Measurements from ENCODE around the gene CCDC192.
A peak's percentile ranks its signal among the peaks of the same experiment; 100 is the strongest.
"Not testable (repeated sequence)": the region's sequence is repeated elsewhere in the genome, so short reads cannot be mapped to it uniquely, and the experiment has no call there.

Gene CCDC192

DNA sequence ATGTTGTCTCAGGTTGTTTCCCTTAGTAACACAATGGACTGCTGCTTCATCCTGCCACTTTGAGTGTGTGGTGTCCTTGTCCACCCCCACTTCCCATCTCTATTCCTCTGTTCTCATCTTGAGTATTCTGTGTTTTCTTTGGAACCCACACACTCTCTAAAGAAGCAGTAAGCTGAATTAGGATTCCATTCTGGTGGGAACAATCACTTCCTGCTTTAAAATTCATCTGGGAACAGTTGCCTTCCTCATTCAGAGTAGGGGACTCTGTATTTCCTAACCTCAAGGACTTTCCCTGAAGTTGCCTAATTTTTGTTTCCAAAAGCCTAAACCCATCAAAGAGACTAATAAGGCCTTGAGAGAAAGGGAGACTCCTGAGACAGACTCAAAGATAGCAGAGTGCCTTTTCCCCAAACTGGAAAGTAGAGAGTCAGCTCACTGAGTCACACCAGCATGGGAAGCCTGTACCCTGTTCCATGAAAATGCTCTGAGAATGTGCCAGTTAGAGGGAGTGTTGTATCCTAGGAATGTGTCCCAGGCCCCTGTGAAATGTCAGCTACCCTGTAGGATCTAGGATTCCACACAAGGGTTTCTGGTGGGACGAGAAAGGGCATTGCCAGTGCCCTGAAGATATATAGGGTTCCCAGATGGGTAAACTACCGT, 63.6 kb downstream of the CCDC192 start:
- DNase-seq (ENCODE audit: low spot score): no peak

DNA sequence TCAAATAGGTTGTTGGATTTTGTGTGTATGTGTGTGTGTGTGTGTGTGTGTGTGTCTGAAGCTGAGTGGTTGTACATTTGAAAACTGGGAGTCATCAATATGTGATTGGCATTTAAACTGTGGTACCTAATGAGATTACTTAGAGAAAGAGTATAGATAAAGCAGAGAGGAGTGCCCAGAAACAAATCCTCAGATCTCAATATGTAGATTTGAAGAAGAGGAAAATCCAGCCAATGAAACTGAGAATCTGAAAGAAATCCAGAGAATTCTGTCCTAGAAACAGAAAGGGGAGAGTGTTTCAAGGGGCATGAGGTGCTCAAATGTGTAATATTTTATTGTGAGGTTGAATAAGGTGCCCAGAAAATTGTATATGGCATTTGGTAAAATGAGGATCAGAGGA, 66.2 kb downstream of the CCDC192 start:
- DNase-seq (ENCODE audit: low spot score): no peak

DNA sequence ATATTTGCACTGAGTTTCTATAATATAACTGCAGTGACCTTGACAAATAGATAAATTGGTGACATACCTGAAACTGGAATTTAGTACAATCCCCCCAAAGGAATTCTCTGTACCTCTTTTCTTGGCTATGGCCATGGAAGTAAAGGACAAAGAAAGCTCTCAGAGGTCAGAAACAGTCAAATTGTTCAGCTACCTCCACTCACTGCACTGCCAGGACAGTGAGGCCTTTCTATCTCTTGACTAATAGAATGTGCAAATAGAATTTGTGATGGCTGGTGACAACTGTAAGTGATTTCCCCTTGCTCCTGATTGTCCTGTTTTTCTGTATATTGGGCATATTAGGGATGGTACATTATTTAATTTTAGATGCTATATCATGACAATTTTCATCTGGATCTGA, 67.1 kb downstream of the CCDC192 start:
- no peak for DNase-seq (ENCODE audit: low spot score)

DNA sequence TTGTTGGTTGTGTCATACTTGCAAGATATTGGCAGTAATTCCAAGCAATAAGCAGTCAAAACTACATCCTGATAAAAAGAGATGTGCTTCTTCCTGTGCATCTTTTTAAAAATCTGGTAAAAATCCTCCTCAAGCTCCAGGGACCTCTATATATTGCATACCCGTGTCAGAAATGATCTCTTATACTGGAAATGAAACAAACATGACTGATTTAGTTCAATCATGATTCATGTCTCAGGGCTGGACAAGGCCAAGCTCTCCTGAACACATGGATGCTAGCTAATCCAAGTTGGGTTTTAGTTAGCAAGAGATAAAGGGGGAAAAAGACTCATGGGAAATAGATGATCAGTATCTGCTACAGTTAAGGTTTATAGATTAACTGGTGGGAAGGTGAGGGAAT, 69.3 kb downstream of the CCDC192 start:
- DNase-seq (ENCODE audit: low spot score): no peak

DNA sequence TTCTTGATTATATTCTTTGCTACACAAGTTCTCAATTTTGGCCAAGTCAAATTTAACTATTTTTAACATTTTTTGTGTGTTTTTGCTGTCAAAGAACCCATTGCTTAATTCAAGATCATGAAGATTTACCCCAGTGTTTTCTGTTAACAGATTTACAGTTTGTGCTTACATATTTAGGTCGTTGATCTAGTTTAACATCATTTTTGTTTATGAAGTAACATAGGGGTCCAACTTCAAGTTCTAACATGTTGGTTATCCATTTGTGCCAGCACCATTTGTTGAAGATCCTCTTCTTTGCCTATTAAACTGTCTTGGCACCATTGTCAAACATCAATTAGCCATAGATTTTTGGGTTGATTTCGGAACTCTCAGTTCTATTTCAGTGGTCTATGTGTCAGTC, 71.0 kb downstream of the CCDC192 start:
- no peak for DNase-seq (ENCODE audit: low spot score)

DNA sequence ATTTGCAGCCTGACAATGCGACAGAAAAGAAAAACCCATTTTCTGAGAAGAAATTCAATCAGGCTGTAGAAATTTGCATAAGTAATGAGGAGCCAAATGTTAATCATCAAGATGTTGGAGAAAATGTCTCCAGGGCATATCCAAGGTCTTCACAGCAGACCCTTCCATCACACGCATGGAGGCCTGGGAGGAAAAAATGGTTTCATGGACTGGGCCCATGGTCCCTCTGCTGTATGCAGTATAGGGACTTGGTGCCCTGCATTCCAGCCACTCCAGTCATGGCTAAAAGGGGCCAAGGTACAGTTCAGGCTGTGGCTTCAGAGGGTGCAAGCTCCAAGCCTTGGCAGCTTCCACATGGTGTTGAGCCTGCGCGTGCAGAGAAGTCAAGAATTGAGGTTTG, 73.3 kb downstream of the CCDC192 start:
- DNase-seq (ENCODE audit: low spot score): no peak

DNA sequence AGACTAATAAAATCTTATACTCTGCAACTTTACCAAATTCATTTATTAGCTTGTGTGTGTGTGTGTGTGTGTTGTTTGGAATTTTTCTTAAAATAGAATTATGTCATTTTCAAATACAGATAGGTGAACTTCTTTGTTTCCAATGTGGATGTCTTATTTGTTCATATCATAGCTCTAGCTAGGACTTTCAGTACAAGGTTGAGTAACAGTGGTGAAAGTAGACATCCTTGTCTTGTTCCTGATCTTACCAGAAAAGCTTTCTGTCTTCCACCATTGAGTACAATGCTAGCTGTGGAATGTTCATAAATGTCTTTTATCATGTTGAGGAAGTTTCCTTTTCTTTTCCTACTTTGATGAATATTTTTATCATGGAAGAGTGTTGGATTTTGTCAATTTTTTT, 74.8 kb downstream of the CCDC192 start:
- no peak for DNase-seq (ENCODE audit: low spot score)

DNA sequence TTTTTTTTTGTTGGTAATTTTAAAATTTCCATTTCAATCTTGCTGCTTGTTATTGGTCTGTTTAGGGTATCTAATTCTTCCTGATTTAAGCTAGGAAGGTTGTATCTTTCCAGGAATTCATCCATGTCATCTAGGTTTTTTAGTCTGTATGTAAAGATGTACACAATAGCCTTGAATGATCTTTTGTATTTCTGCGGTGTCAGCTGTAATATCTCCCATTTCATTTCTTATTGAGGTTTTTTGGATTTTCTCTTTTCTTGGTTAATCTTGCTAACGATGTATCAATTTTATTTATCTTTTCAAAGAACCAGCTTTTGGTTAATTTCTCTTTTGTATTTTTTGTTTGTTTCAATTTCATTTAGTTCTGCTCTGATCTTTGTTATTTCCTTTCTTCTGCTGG, 79.3 kb downstream of the CCDC192 start:
- DNase-seq (ENCODE audit: low spot score): not testable (repeated sequence)

DNA sequence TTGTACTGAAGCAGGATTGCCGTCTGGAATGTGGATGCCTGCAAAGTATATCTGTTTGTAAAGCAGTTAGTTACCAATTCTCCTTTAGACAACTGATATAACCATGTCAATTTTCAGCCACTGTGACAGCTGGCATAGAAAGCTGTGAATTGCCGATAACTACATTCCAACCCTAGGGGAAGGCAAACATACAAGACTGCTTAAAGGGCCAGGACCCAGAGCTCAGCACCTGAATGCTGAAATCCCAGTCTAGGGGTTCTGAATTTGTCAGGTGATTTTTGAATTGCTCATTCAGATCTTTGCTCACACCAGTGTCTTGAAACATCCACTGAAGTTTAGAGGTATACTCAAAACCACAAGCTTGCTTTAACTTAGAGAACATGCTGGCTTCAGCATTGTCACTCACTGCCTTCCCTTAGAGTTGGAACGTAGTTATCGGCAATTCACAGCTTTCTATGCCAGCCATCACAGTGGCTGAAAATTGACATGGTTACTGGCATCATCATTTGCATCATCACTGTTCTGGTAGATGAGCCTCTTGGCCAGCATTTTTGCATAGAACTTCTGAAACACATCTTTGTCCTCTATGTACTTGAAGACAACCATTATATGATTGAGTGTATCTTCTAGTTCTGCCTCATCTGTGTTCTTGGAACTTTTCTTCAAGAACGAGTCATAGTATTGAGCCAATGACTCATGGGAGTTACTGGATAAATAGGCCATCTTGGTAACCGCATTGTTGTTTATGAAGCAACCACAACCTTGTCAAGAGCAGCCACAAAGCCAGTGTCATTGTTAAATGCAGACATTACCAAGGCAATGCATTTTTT, 82.1 kb downstream of the CCDC192 start:
- DNase-seq (ENCODE audit: low spot score): peak; percentile 12

DNA sequence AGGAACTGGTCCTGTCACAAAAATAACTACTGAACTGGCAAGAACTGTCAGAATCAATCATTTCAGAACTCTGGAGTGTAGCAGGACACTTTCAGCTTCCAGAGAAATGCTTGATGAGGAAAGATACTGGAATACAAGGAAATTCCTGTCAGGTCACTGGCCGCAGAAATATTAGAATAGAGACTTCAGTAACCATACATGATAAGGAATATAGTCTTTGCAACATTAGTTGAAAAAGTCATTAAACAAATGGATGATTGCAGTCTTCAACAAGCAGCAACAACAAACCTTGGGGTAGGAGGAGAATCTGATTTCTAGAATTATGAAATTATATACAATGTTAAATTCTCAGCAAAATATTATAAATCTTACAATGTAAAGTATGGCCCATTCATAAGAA, 88.2 kb downstream of the CCDC192 start:
- DNase-seq (ENCODE audit: low spot score): no peak

DNA sequence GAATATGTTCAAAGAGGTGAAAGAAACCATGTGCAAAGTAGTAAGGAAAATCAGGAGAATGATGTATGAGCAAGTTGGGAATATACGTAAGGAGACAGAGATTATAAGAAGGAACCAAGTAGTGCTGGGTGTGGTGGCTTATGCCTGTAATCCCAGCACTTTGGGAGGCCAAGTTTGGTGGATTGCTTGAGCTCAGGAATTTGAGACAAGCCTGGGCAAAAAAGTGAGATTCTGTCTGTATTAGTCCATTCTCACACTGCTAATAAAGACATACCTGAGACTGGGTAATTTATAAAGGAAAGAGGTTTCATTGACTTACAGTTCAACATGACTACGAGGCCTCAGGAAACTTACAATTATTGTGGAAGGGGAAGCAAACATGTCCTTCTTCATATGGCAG, 88.7 kb downstream of the CCDC192 start:
- DNase-seq (ENCODE audit: low spot score): not testable (repeated sequence)

DNA sequence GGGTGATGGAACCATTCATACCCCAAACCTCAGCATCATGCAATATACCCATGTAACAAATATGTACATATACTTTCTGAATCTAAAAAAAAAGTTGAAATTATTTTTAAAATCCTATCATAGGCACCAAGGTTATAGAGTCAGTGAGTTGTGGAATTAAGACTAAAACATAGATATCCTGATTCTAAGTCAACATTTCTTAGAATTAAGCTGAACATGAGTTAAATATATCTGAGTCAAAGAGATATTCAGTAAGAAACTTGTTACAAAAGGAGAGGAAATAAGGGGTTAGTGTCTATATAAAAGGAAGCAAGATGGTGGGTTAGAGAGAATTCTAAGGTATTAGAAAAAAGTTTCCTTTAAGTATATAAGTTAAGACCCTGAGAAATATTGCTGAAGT, 89.9 kb downstream of the CCDC192 start:
- DNase-seq (ENCODE audit: low spot score): no peak

DNA sequence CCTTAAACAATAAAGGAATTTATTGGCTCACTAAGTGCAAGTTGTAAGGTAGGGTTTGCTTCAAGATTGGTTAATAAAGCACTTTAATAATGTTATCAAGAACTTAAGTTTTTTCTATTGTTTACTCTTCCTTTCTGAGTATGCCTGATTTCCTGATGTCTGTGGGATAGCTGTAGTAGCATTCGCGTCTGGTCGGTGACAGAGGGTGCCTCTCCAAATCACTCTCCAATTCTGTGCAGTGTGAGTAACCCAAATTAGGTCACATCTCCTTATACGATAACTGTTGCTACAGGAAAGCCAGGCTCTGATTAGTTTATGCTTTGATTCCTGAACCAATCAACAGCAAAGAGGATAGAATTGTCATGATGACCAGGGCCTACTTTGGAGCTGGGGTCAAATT, 90.7 kb downstream of the CCDC192 start:
- no peak for DNase-seq (ENCODE audit: low spot score)

DNA sequence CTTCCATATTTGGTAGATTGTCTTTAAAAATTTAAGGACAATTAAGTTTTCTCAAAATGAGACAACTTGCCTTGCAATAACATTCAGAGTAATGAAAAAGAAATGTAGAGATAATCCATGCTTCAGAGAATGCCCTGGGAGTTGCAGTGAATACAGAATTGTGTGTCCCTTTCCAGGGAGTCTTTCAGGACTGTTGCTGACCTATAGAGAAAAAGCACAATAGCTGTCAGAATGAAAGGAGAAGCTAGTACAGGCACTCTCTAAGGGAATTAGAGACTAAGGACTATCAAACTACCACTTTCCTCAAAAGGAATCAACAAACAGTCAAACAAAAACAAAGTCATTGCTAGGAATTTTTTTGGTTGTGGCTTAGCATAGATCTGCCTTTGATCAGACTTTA, 93.0 kb downstream of the CCDC192 start:
- DNase-seq (ENCODE audit: low spot score): no peak

DNA sequence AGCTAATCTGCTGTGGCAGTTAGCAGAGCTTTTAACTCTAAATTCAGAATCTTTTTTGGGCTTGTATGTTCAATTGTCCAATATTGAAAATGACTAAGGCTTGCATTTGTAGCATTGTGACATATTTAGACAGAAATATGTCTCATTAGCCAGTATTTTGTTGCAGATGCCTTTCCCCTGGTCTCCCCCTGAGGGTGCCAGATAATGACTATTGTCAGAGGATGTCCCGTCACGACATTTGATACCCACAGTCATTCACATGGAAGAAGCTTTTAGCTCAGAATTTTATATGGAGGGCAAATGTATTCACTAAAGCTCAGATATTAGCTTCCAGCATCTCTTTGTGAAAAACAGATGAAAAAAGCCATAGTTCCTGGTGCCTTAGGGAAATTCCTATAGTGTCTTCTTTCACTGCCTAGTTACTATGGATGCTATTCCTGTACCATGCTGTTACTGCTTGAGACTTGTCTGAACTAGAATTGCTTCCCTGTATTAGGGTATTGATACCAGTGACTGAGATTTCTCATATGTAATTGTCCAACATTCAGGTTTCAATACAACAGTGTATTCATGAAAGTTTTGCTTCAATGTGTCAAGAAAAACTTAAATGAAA, 96.2 kb downstream of the CCDC192 start:
- no peak for DNase-seq (ENCODE audit: low spot score)

DNA sequence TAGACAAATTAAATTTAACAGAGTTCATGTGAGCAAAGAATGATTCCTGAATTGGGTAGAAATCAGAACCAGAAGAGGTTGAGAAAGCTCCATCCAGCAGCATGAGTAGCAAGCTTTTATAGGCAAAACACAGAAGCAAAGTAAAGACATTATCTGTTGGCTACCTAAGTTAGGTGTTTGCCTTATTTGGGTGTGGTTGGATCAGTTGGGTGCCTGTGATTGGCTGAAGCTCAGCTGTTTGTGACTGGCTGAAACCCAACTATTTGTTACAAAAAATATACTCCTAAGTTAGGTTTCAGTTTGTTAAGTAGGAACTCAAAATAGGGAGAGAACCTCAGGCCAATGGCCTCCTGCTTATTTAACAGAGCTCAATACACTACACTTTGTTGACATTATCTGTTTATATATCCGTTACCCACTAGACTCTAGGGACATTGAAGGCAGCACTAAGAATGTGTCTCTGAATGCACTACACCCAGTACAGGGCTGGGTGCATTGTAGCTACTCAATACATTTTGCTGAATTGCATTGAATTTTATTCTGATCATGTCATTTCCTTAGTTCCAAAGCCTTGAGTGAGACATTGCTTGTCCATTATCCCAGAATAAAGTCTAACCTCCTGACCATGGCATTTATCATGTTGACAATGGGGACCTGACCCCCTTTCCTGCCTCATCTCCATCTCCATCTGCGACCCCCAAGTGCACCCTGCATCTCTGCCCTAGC, 98.7 kb downstream of the CCDC192 start:
- DNase-seq (ENCODE audit: low spot score): no peak

DNA sequence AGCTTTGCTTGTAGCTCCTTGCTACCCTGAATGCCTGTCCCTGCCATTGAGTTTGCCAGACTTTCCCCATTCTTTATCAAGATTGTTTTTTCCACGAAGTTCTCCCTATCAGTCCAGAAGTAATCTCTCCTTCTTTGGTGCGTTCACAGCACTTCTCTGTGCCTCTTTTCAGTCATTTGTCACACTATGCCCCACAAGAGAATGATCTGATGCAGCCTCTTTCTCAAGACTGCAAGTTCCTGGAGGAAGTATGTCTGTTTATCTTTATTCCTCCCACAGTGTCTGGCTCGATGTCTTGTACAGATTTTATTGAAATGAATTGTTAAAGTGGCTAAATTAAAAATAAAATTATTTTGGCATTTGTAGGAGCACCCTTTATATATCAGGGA, 99.3 kb downstream of the CCDC192 start:
- DNase-seq (ENCODE audit: low spot score): no peak

DNA sequence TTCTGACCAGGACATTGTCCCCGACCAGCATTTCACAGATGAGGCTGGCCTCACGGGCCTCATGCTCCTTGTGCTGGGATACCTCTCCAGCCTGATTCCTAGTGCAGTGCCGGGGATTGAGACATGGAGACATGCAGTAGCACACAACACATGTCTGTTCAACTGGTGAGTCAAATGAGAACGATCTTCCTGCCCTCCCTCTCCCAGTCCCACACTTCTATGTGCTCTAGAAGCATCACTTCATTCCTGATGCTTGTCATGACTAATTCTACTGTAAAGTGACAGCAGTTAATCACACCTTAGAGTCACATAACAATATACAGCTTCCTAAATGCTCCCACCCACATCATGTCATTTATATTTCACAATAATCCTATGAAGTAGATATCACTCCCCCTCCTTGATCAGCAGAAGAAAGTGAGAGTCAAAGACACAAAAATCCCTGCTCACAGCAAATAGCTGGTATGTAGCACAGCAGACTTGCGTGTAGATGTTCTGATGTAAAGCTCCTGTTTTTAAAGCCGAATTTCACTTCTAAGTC, 101.8 kb downstream of the CCDC192 start:
- DNase-seq (ENCODE audit: low spot score): peak; percentile 8

DNA sequence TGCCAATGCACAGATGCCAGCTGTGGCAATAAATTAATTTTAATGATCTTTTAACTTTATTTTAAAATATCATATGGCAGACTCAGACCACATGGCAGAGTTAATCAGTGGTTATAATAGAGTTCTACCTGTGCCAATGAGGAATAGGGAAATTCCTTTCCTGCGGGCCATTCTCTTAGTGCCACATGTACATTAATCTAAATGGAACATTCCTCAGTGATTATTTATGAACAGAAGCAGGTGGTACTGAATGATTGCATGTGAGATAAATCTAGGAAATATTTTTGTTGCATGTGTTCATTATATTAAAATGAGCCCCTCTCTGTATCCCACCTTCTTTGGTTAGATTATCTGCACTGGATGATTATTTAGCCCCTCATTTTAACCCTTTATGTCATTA, 102.3 kb downstream of the CCDC192 start:
- DNase-seq (ENCODE audit: low spot score): no peak

DNA sequence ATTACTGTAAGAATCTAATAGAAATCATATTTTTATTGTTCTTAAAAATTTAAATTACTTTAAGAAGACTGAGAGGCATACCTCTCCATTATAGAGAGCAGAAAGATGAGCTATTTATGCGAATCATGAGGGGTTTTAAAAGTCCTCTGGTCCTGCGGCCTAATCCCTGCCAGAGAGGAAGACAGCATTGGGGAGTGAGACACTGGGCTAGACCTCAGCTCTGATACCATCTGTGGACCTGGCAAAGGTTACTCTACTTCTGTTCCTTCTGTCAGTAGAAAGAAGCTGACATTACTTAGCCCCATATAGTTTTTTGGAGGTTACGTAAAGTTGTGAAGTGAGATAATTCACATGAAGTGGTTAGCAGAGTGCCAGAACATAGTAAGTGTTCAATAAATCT, 103.6 kb downstream of the CCDC192 start:
- DNase-seq (ENCODE audit: low spot score): no peak

DNA sequence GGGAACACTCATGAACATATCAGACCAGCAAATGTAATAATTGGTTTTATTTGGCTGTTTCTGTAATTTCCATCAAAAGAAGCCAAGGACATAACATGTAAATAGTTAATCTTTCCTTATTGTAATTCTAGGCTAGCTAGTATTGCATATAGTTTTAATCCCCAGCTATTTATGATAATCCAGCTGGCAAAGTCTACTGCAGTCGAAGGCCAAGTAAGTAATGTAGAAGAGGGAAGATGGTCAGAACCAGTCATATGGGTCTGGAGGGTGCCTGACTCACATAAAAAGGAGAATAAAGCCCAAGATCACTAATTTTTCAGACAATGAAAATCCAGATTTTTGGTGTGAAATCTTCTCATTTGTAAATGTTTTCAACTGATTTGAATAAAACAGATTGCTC, 106.3 kb downstream of the CCDC192 start:
- no peak for DNase-seq (ENCODE audit: low spot score)

DNA sequence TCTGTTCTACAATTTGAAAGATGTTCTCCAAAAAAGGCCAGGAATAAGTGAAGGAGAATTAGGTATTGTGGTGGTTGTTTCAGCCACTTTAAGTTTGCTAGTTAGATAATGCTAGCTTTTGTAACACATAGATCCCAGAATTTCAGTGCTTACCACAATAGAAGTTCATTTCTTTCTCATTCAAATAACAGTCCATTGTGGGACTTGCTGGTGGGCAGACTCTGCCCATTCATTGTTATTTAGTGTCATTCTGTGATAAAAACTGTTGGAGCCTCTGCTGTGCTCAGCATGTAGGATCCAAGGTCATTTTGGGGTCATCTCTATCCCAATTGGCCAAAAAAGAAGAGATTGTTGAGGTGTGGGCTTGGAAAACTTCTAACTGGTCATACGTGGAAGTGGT, 106.8 kb downstream of the CCDC192 start:
- DNase-seq (ENCODE audit: low spot score): no peak

Data from SW480 (cell line).